Testis (tissue), 2 donors: ENCODE results near the gene C4orf36.

Experiments
- POLR2A ChIP-seq: fragments of 450-650 bp; IDR thresholded peaks from one replicate; pipeline ENCODE4 v1.6.1; 2017; ENCODE audit warnings: antibody characterized with exemption, mild to moderate bottlenecking, moderate library complexity
- TF ChIP-seq, protein P1 (sequence below), 3 experiments: fragments of 450-650 bp in 2 of 3; fragments of 200-600 bp in 1 of 3; sonication (generic) in 1 of 3; IDR thresholded peaks; one replicate each; pipeline ENCODE4 v1.5.1; 2016 to 2019; ENCODE audit warnings: antibody characterized with exemption in 3 of 3, mild to moderate bottlenecking in 2 of 3, moderate library complexity in 1 of 3

DNA sequence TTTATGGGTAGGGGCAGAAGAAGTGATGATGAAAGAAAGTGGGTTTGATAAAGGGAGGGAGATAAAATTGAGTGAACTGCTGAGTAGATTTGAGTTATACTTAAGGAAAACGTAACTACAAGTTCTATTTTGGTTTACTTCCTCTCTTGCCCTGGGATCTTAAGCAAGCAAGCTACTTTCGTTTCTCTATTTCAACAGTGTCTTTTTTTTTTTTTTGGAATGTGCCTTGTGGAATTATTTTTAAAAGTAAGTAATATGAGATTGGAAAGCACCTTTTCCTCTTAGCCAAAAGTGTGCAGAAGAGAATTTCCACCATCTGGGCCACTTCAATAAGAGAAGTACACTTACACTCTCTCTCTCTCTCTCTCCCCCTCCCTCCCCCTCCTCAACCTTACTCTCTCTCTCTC lies 16.0 kb upstream of the C4orf36 start:
- TF ChIP-seq, protein P1, sequence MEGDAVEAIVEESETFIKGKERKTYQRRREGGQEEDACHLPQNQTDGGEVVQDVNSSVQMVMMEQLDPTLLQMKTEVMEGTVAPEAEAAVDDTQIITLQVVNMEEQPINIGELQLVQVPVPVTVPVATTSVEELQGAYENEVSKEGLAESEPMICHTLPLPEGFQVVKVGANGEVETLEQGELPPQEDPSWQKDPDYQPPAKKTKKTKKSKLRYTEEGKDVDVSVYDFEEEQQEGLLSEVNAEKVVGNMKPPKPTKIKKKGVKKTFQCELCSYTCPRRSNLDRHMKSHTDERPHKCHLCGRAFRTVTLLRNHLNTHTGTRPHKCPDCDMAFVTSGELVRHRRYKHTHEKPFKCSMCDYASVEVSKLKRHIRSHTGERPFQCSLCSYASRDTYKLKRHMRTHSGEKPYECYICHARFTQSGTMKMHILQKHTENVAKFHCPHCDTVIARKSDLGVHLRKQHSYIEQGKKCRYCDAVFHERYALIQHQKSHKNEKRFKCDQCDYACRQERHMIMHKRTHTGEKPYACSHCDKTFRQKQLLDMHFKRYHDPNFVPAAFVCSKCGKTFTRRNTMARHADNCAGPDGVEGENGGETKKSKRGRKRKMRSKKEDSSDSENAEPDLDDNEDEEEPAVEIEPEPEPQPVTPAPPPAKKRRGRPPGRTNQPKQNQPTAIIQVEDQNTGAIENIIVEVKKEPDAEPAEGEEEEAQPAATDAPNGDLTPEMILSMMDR (IDR thresholded peaks at IDR 0.05), result no peak
- no peak for TF ChIP-seq POLR2A
